CD4-positive, alpha-beta memory T cell (primary cell): ENCODE measurements around the gene RNU6-9. TPM values are rescaled to one million over a fixed set of nuclear protein-coding genes. Genes with fewer than 3 reads are reported as not detected.

ENCODE experiments used
- polyA plus RNA-seq, 2 donors: library from polyadenylated mRNA; unstranded; fragments of 300-500 nt; fragmentation: Illumina TruSeq; gene quantifications; one replicate each; pipeline ENCODE4 v1.2.3, GENCODE V29; 2021
- total RNA-seq, 2 experiments: library from RNA; stranded (reverse); gene quantifications; one replicate each; pipeline ENCODE4 v1.2.3, GENCODE V29; 2021

Gene RNU6-9
- total and polyA plus RNA-seq, 4 experiments from 2014 or later: not detected

Other genes starting within 250 kb of the RNU6-9 start
- gene RNF126, start 230.3 kb upstream of the RNU6-9 start, total RNA-seq: 100 to 1,000 TPM; 105 to 112 TPM
- 10 to 100 TPM; 82.3 to 95.6 TPM for gene RNF126, start 230.3 kb upstream of the RNU6-9 start, polyA plus RNA-seq
- 1 to 10 TPM; 2.9 to 3.4 TPM for gene FSTL3, start 217.1 kb upstream of the RNU6-9 start, total RNA-seq
- 1 to 10 TPM; 2.0 to 2.1 TPM for gene FSTL3, start 217.1 kb upstream of the RNU6-9 start, polyA plus RNA-seq
- gene PRSS57, start 198.0 kb upstream of the RNU6-9 start, total RNA-seq: not detected
- not detected for gene PRSS57, start 198.0 kb upstream of the RNU6-9 start, polyA plus RNA-seq
- not detected for gene PALM, start 184.5 kb upstream of the RNU6-9 start, total RNA-seq
- not detected for gene PALM, start 184.5 kb upstream of the RNU6-9 start, polyA plus RNA-seq
- gene MISP, start 142.4 kb upstream of the RNU6-9 start, total RNA-seq: not detected
- gene MISP, start 142.4 kb upstream of the RNU6-9 start, polyA plus RNA-seq: not detected
- 100 to 1,000 TPM; 315 TPM for gene PTBP1, start 96.0 kb upstream of the RNU6-9 start, total RNA-seq
- 100 to 1,000 TPM in 1 of 2 donors, 10 to 100 TPM in 1; 67.7 to 177 TPM for gene PTBP1, start 96.0 kb upstream of the RNU6-9 start, polyA plus RNA-seq
- gene PLPPR3, start 71.5 kb upstream of the RNU6-9 start, total RNA-seq: not detected
- not detected for gene PLPPR3, start 71.5 kb upstream of the RNU6-9 start, polyA plus RNA-seq
- not detected for gene AZU1, start 65.6 kb upstream of the RNU6-9 start, total RNA-seq
- not detected for gene AZU1, start 65.6 kb upstream of the RNU6-9 start, polyA plus RNA-seq
- not detected for gene PRTN3, start 52.5 kb upstream of the RNU6-9 start, total RNA-seq
- gene PRTN3, start 52.5 kb upstream of the RNU6-9 start, polyA plus RNA-seq: not detected
- not detected for gene ELANE, start 41.2 kb upstream of the RNU6-9 start, total RNA-seq
- gene ELANE, start 41.2 kb upstream of the RNU6-9 start, polyA plus RNA-seq: not detected
- gene CFD, start 33.8 kb upstream of the RNU6-9 start, total RNA-seq: 1 to 10 TPM in 1 of 2 experiments, under 1 TPM in 1; 0.91 to 1.1 TPM
- gene CFD, start 33.8 kb upstream of the RNU6-9 start, polyA plus RNA-seq: 1 to 10 TPM in 1 of 2 donors, not detected in 1; 4.8 TPM
- 10 to 100 TPM; 68.3 to 71.7 TPM for gene MED16, start 297 bp upstream of the RNU6-9 start, total RNA-seq
- 100 to 1,000 TPM in 1 of 2 donors, 10 to 100 TPM in 1; 48.6 to 125 TPM for gene MED16, start 297 bp upstream of the RNU6-9 start, polyA plus RNA-seq
- 100 to 1,000 TPM; 153 to 160 TPM for gene R3HDM4, start 19.7 kb downstream of the RNU6-9 start, total RNA-seq
- gene R3HDM4, start 19.7 kb downstream of the RNU6-9 start, polyA plus RNA-seq: 100 to 1,000 TPM; 203 to 230 TPM
- gene KISS1R, start 23.8 kb downstream of the RNU6-9 start, total RNA-seq: 1 to 10 TPM in 1 of 2 experiments, under 1 TPM in 1; 0.79 to 1.2 TPM
- gene KISS1R, start 23.8 kb downstream of the RNU6-9 start, polyA plus RNA-seq: under 1 TPM; 0.59 TPM
- 1 to 10 TPM; 9.2 to 9.6 TPM for gene ARID3A, start 32.6 kb downstream of the RNU6-9 start, total RNA-seq
- 1 to 10 TPM in 1 of 2 donors, under 1 TPM in 1; 0.27 to 1.1 TPM for gene ARID3A, start 32.6 kb downstream of the RNU6-9 start, polyA plus RNA-seq
- gene WDR18, start 90.9 kb downstream of the RNU6-9 start, total RNA-seq: 10 to 100 TPM; 53.9 to 60.3 TPM
- gene WDR18, start 90.9 kb downstream of the RNU6-9 start, polyA plus RNA-seq: 10 to 100 TPM; 44.3 to 79.7 TPM
- not detected for gene GRIN3B, start 106.9 kb downstream of the RNU6-9 start, total RNA-seq
- gene GRIN3B, start 106.9 kb downstream of the RNU6-9 start, polyA plus RNA-seq: not detected
- 100 to 1,000 TPM; 315 to 329 TPM for gene TMEM259, start 127.6 kb downstream of the RNU6-9 start, total RNA-seq
- 10 to 100 TPM; 40.5 to 75.9 TPM for gene TMEM259, start 127.6 kb downstream of the RNU6-9 start, polyA plus RNA-seq
- gene RNU6-2, start 128.0 kb downstream of the RNU6-9 start, total RNA-seq: not detected
- gene RNU6-2, start 128.0 kb downstream of the RNU6-9 start, polyA plus RNA-seq: not detected
- gene CNN2, start 133.1 kb downstream of the RNU6-9 start, total RNA-seq: 100 to 1,000 TPM; 263 to 266 TPM
- 100 to 1,000 TPM; 444 to 632 TPM for gene CNN2, start 133.1 kb downstream of the RNU6-9 start, polyA plus RNA-seq
- 100 to 1,000 TPM; 313 to 319 TPM for gene ABCA7, start 146.6 kb downstream of the RNU6-9 start, total RNA-seq
- gene ABCA7, start 146.6 kb downstream of the RNU6-9 start, polyA plus RNA-seq: 10 to 100 TPM; 10.7 to 11.2 TPM
- gene ARHGAP45, start 173.7 kb downstream of the RNU6-9 start, total RNA-seq: 100 to 1,000 TPM; 834 to 836 TPM
- gene ARHGAP45, start 173.7 kb downstream of the RNU6-9 start, polyA plus RNA-seq: 100 to 1,000 TPM; 222 to 501 TPM
- gene POLR2E, start 201.9 kb downstream of the RNU6-9 start, total RNA-seq: 10 to 100 TPM; 76.0 to 80.0 TPM
- 100 to 1,000 TPM; 167 to 197 TPM for gene POLR2E, start 201.9 kb downstream of the RNU6-9 start, polyA plus RNA-seq
- gene GPX4, start 210.5 kb downstream of the RNU6-9 start, total RNA-seq: 100 to 1,000 TPM; 210 to 220 TPM
- gene GPX4, start 210.5 kb downstream of the RNU6-9 start, polyA plus RNA-seq: 100 to 1,000 TPM; 399 to 406 TPM